NT2/D1 (cell line): Measurements from ENCODE around the gene BLOC1S3.
A peak's percentile ranks its signal among the peaks of the same experiment; 100 is the strongest.

Source experiments
- DNase-seq: peaks from one replicate; pipeline ENCODE4 v3.0.0-alpha.2; 2011; ENCODE audit warnings: low read depth, low spot score
- H3K27me3 ChIP-seq: 2 replicates; pipeline ENCODE4 v1.6.0; 2011; ENCODE audit warnings: mild to moderate bottlenecking; ENCODE audit not compliant: insufficient read length, insufficient read depth
- H3K36me3 ChIP-seq: 2 replicates; pipeline ENCODE4 v1.6.1; 2011; ENCODE audit warnings: mild to moderate bottlenecking, low read length, mixed read lengths; ENCODE audit not compliant: insufficient read depth, insufficient read length
- H3K4me1 ChIP-seq: 2 replicates; pipeline ENCODE4 v1.5.1; 2011; ENCODE audit not compliant: insufficient read depth, insufficient read length
- H3K4me3 ChIP-seq: 2 replicates; pipeline ENCODE4 v1.5.1; 2011; ENCODE audit warnings: low read depth; ENCODE audit not compliant: insufficient read length
- H3K9ac ChIP-seq: 2 replicates; pipeline ENCODE4 v1.6.0; 2011; ENCODE audit warnings: low read depth; ENCODE audit not compliant: insufficient read length
- H3K9me3 ChIP-seq: 2 replicates; pipeline ENCODE4 v1.5.1; 2011; ENCODE audit warnings: mild to moderate bottlenecking, low read length; ENCODE audit not compliant: insufficient read depth
- SUZ12 ChIP-seq: IDR thresholded peaks from 2 replicates; pipeline ENCODE4 v1.6.1; 2011; ENCODE audit not compliant: insufficient read length, insufficient read depth; ENCODE audit errors: extremely low read depth
- YY1 ChIP-seq: IDR thresholded peaks from 2 replicates; pipeline ENCODE4 v1.6.1; 2011; ENCODE audit not compliant: insufficient read length, insufficient read depth
- ZNF274 ChIP-seq: IDR thresholded peaks from 2 replicates; pipeline ENCODE4 v1.6.1; 2011; ENCODE audit warnings: mild to moderate bottlenecking, low read depth, low read length

Gene BLOC1S3

DNA sequence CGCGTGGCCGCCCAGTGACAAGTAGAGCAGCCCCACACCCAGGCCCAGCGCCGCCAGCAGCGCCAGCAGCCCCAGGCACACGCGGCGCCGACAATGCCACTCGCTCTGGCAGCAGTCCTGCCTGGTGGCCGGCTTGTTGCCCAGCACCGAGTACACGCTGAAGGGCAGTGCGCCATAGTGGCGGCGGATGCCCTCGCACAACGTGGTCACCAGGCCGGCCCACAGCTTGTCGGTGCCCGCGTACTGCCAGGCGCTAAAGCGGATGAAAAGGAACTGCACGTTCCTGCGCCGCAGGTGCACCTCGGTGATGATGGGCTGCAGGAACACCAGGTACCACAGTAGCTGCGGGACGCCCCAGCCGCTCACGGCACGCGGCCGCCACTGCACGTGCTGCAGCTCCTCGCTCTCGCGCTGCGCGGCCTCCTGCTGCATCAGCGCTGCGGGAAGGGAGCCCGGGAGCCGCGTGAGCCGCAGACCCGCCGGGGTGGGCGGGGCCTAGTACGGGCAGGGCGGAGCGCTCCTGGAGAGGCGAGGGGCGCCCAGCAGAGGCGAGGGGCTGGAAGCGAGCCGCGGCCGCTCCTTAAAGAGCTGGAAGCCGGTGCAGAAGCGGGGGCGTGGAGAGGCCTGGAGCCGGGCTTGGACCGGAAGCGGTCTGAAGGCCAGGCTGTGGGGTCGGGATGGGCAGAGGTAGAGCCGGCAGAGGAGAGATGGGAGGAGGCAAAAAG is 25.1 kb upstream of the BLOC1S3 start:
- TF ChIP-seq ZNF274, result no peak
- no peak for TF ChIP-seq SUZ12
- no peak for TF ChIP-seq YY1
- H3K9ac ChIP-seq, result peak overlapping the region; percentile 51
- DNase-seq, result no peak
- no peaks in the 10 kb centered on the region for H3K9me3 ChIP-seq
- peaks cover 22% of the 10 kb centered on the region for H3K27me3 ChIP-seq
- H3K4me1 ChIP-seq, result peaks cover 33% of the 10 kb centered on the region
- peaks cover 23% of the 10 kb centered on the region for H3K36me3 ChIP-seq
- no peak overlapping the region for H3K4me3 ChIP-seq

- peaks cover 22% of the 10 kb centered on the region for H3K27me3 ChIP-seq
- H3K36me3 ChIP-seq, result peaks cover 22% of the 10 kb centered on the region
- TF ChIP-seq YY1, result no peak
- no peak for TF ChIP-seq ZNF274
- H3K9me3 ChIP-seq, result no peaks in the 10 kb centered on the region
- H3K4me3 ChIP-seq, result no peak overlapping the region
- peaks cover 32% of the 10 kb centered on the region for H3K4me1 ChIP-seq
- peak overlapping the region; percentile 51 for H3K9ac ChIP-seq
- no peak for DNase-seq
These were observed 24.3 kb upstream of the BLOC1S3 start for GRCh38 chr19:45154064-45154827.

- no peak for DNase-seq
- Histone ChIP-seq H3K4me3 (no peak overlapping the region), H3K36me3 (peaks cover 14% of the 10 kb centered on the region), H3K9ac (peak overlapping the region; percentile 50), H3K27me3 (peaks cover 30% of the 10 kb centered on the region), H3K4me1 (peaks cover 29% of the 10 kb centered on the region), H3K9me3 (no peaks in the 10 kb centered on the region)
- TF ChIP-seq YY1, result no peak
- no peak for TF ChIP-seq SUZ12
- no peak for TF ChIP-seq ZNF274
These were observed 22.5 kb upstream of the BLOC1S3 start for GRCh38 chr19:45156011-45156630.

- Histone ChIP-seq H3K4me1 (peaks cover 24% of the 10 kb centered on the region), H3K9me3 (no peaks in the 10 kb centered on the region), H3K36me3 (peaks cover 10% of the 10 kb centered on the region), H3K4me3 (no peak overlapping the region), H3K27me3 (peaks cover 32% of the 10 kb centered on the region), H3K9ac (no peak overlapping the region)
- no peak for DNase-seq
- no peak for TF ChIP-seq YY1
- no peak for TF ChIP-seq ZNF274
- TF ChIP-seq SUZ12, result no peak
These were observed 21.8 kb upstream of the BLOC1S3 start for GRCh38 chr19:45156751-45157150.

DNA sequence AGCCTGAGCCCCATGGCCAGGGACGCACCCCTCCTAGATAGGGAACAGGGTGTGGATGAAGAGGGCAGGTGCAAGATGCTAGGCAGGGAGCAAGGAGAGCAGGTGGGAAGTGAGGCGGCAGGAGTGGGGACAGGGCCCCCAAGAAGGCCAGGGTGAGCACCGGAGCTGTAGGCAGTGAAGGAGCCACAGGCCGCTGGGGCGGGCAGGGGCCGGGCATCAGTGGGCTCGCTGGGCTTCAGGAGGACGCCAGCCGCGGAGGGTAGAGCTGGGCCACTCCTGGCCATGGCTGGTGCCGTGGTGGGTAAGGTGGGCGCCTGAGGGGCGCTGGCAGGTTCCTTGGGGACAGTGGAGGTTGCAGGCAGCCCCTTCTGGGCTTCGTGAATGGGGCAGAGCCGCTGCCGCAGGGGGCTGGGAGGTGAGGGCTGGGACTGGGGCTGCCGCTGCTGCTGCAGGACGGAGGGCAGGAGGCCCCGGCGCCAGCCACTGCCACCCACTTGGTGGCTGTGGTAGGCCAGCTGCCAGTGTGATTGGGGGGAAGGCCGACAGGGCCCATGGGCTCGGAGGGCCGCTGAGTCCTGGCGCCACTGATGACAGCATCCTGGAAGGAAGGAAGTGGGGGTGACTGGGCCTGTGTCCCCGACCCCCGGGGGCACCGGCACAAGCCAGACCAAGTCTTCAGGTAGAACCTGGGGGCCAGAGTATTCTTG is 19.9 kb upstream of the BLOC1S3 start:
- Histone ChIP-seq H3K36me3 (no peaks in the 10 kb centered on the region), H3K27me3 (peaks cover 14% of the 10 kb centered on the region), H3K9me3 (no peaks in the 10 kb centered on the region), H3K9ac (no peak overlapping the region), H3K4me3 (no peak overlapping the region), H3K4me1 (peaks cover 23% of the 10 kb centered on the region)
- DNase-seq, result no peak
- TF ChIP-seq SUZ12 (no peak), ZNF274 (no peak), YY1 (no peak)

- Histone ChIP-seq H3K4me3 (no peak overlapping the region), H3K9me3 (no peaks in the 10 kb centered on the region), H3K36me3 (no peaks in the 10 kb centered on the region), H3K27me3 (peaks cover 9% of the 10 kb centered on the region), H3K9ac (peak overlapping the region; percentile 50), H3K4me1 (peaks cover 23% of the 10 kb centered on the region)
- DNase-seq, result no peak
- TF ChIP-seq ZNF274 (no peak), SUZ12 (no peak), YY1 (no peak)
These were observed 19.2 kb upstream of the BLOC1S3 start for GRCh38 chr19:45159210-45159970.
